GM21360 (cell line): ENCODE data around the gene CSKMT.
A peak's percentile ranks its signal among the peaks of the same experiment; 100 is the strongest.
"Not testable (repeated sequence)": the region's sequence is repeated elsewhere in the genome, so short reads cannot be mapped to it uniquely, and the experiment has no call there.

Experiments
- ATAC-seq: cut with Tn5 transposase; IDR thresholded peaks from one replicate; pipeline ENCODE4 v1.9.1; 2021; ENCODE audit warnings: mild to moderate bottlenecking, moderate library complexity; ENCODE audit not compliant: unreplicated experiment

Gene CSKMT

DNA sequence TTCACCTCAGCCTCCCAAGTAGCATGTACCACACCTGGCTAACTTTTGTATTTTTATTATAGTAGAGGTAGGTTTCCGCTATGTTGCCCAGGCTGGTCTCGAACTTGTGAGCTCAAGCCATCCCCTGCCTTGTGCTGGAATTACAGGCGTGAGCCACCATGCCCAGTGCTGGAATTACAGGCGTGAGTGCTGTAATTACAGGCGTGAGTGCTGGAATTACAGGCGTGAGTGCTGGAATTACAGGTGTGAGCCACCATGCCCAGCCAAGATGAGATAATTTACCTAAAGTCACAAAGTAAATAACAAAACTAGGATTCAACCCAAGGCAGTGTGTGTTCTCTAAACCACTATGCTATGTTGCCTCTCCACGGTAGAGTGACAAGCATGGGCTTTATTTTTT is 17.4 kb downstream of the CSKMT start:
- no peak for ATAC-seq

DNA sequence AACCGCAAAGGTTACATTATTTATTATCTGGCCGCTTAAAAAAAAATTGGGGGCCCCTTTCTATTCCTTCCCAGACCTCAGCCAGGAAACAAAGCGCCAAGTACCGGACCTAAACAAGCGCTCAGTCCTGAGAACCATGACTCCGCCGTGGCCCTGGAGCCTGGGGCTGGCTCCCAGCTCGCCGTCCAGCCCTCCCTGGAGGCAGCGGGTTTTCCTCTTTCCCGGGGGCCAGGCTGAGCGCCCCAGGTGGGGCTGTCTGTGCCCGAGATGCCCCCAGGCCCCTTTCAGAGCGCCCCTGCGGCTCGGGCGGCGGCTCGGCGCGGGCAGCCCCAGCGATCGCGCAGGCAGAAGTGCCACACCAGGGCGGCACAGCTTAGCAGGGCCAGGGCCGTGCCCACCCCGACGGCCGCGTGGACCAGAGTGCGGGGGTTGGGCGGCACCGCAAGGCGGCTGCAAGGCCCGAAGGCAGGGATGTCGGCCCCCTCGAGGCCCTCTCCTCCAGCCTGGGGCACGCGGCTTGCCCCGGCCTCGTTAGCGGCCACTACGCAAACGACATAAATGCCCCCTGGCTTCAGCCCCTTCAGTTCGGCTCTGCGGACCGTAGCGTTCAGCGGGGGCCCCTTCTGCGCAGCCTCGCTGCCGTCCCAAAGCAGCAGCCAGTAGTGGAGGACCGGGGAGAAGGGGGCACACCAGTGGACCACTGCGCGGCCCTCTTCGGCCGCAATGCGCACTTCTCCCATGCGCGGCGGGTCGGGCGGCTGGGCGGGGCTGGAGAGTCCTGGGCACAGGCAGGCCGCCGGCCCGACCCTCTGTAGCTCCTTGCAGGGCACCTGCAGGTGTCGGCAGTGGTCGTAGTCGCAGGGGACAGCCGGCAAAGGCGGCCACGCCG is 22.6 kb downstream of the CSKMT start:
- no peak for ATAC-seq

DNA sequence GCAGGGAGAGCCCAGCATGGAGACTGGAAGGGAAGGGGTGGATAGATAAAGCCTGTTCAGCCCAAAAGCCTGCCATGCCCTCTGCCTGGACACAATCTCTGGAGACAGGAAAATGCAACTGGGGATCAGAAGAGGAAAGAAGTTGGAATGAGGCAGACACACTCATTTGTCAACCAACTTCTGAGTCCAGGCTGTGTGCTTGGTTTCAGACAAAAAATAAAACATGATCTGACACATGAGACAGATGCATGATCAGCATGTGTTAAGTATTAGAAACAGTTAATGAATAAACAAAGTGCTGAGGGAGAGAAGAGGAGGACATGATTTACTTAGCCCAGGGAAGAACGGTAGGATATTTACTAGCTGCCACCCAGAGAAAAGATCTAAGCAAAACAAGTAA is 23.4 kb downstream of the CSKMT start:
- no peak for ATAC-seq

DNA sequence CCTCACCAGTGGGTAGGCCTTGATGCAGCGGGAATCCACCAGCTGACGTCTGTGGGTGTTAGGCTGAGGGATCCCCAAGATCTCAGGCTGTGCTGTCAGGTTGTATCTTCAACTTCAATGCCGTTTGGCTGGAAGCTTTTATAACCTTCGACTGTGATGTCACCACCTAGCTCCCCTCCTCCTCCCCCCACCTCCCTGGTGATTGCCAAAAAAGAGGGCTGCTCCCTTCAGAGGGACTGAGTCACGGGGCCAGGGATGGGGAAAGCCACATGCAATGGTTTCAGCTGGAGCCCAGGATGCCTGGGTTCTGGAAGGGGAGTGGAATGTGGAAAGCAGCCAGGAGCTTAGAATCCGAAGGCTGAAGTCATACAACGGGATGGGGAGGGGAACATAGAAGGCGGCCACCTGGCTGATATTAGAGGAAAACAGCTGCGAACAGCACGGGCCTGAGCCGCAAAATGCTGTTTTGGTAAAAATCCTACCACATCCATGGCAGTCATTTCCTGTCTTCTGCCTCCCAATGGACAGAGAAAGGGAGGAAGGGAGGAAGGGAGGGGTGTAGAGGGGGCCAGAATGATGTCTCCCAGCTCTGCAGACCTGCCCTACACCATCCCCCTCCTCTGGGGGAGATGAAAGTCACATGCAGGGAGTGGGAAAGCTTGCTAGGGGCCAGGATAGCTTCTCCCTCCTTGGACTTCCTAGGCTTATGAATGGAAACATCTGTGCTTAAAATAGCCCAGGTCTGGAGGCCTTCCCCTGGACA is 24.5 kb downstream of the CSKMT start, which contains the start of gene LRRN4CL:
TSS of gene LRRN4CL (minus strand) at position 110 of the 763 bp plus-strand sequence. CDS start 1,022 bp downstream, outside the sequence.
- ATAC-seq = no peak

DNA sequence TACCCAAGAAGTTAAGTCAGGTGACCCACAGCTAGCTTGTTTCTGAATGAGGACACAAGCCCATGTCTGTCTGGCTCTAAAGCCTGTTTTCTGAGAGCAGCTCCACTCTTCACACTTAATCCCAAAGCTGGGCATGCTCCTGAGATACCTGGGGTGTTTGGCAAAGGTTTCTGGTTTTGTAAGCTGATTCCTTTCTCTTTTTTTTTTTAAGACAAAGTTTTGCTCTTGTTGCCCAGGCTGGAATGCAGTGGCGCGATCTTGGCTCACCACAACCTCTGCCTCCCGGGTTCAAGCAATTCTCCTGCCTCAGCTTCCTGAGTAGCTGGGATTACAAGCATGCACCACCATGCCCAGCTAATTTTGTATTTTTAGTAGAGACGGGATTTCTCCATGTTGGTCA is 28.5 kb downstream of the CSKMT start:
- not testable (repeated sequence) for ATAC-seq

DNA sequence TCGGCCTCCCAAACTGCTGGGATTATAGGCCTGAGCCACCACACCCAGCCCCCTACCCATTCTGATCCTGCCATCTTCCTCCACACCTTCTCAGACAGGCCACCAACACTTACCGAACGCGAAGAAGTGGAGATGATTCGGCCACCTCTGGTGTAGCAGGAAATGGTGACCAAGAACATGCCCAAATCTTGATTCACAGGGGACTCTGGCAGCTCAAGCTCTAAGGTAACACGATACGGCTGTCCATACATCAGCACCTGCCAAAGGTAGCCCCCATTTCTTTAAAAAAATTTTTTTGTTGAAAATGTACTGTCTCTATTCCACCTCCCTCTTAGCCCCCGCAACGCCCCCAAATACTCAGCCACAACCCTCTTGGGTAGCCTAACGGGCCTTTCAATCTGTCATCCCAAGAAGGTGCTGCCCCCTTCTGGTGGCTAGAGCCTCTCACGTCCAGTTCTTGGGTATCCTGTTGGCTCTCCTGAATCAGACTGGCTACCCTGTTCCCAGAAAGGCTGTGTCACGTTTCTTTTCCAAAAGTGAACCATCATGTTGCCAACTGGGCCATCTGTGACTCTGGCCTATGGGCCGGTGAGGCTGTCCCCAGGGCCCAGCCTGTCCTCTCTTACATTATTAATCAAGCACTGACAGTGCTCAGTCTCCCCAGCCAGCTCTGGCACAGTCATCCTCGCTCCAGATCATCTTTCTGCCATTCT is 29.5 kb downstream of the CSKMT start:
- ATAC-seq = no peak

DNA sequence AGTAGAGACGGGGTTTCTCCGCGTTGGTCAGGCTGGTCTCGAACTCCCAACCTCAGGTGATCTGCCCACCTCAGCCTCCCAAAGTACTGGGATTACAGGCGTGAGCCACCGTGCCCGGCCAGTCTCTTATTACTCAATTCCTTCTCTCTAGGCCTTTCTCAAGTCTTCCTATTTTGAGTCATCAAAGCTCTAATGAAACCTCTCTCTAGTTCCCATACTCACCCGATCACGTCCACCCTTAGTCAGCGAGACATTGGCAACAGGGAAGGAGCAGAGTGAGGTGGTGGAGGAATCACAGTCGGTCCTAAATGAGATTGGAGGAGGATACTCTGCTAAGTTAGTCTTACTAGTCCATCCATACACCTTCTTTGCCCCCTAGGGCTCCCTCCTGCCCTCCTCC is 37.1 kb downstream of the CSKMT start:
- ATAC-seq = no peak

DNA sequence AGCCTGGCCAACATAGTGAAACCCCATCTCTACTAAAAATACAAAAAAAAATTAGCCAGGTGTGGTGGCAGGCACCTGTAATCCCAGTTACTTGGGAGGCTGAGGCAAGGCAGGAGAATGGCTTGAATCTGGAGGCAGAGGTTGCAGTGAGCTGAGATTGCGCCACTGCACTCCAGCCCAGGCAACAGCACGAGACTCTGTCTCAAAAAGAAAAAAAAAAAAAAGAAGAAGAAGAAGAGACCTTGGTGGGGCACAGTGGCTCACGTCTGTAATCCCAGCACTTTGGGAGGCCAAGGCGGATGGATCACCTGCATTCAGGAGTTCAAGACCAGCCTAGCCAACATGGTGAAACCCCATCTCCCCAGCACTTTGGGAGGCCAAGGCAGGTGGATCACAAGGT is 38.8 kb downstream of the CSKMT start:
- ATAC-seq = not testable (repeated sequence)

DNA sequence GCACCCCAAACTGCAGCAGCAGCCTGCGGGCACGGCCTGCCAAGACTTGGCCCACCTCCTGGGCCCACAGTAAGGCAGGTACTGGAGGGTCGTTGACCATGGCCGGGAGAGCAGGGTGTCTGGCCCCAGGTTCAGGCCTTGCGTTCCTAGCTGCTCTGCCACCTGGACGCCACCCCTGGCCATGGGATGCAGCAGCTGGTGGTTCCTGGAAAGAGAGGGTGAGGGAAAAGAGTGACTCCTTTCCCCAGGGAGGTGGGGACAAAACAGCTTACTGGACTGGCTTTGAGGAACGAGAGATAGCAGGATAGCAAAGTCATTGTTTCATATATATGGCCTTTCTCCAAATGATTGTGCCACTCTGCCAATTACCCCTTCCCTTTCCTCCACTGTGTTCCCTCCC is 40.3 kb downstream of the CSKMT start:
- no peak for ATAC-seq

DNA sequence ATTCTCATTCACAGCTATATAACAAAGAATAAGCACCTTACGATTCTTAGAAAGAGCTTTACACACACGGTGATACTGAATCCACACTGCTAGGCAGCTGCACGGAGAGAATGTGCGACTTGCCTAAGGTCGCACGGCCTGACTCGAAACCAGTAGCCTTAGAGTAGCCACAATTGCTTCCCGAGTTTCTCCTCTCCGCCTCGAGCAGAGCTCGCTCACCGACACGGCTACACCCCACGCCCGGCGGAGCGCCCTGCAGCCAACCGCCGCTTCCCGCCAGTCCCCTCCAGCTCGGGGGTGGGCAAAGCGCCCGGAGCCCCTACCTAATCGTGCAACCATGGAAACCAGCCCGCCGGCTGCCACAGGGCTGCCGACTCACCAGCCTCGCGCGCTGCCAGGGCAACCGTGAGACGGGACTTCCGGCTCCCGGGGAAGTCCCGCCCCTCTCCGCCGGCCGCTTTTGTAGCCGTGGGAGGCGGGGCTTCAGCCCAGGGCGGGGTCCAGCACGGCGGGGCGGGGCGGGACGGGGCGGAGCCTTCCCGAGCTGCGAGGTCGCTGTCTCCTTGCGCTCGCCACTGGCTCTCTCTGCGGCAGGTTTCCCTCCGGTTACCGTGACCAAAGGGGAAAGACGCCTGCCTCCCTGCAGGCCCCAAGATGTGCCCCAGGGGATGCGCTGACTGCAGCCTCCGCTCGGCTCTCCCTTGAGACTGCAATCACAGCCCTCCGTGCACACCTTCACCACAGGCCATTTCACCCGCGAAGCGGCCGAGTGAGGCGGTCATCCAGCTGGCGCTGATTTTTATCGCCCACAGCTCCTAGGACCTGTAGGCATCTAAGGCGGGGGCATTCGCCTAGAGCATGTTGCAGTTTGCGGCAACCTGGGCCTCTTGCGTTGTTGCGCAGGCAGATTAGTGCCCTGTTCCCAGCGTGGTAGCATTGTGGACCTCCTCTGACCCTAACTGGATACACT is 41.1 kb downstream of the CSKMT start:
- ATAC-seq = peak; percentile 64

DNA sequence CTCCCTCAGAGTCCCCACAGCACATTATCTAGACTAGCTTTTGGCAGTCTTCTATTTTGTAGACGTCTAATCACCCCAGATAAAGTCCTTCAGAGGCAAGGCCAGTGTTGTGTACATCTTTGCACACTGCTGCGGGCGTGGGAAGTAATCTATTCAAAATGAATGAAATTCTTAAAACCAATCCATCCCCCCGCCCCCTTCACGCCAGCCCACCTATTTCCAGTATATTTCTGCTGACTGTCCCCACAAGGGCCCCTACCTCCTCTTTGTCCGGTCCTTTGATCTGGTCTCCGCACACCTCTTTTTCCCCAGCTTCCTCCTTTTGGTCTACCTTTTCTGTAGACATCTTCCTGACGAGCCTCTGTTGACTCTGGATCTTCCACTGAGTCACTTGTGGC is 41.7 kb downstream of the CSKMT start:
- no peak for ATAC-seq

DNA sequence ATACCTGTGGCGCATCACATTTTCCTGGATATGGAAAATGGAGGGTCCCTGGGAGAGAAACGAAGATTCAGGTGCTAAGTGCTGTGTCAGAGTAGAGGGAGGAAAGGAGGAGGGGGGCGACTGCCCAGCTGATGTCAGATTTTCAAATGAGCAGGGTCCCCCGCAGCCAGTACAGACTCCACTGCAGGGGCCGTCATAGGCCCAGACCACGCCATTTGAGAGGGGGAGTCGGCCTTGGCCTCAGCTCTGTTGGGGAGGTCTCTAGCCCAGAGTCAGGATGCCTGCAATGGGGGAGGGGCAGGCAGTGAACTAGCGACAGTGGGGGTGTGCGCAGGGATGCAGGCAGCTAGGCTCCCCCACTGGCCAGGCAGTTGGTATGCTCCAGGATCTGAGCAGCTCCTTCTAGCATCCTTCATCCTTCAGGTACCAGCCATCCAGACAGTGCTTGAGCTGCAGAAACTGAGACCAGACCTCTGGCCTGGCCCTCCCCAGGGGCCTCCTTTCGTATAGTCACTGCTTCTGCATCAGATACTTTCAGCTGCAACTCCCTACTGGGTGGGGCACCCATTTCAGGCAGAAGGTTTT is 42.3 kb downstream of the CSKMT start, which contains the start of the genes BSCL2 and GNG3:
TSS of gene BSCL2 (minus strand) at position 148 of the 585 bp plus-strand sequence. CDS start 229 bp downstream, outside the sequence.
TSS of gene GNG3 (plus strand) at position 400 of the 585 bp plus-strand sequence. CDS start 620 bp downstream, outside the sequence.
- no peak for ATAC-seq

DNA sequence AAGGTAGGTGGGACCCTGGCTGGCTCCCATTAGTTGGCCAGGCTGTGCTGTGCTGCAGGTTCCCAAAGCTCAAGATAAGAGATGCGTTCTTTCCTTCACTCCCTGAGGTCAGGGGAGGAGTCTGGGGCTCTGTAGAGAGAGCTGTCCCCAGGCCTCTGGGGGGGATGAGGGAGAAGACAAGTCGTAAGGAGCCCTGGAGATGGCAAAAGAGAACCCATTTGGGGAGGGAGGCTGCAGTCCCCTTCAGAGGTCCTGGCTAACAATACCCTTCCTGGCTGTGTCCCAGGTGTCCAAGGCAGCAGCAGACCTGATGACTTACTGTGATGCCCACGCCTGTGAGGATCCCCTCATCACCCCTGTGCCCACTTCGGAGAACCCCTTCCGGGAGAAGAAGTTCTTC is 43.3 kb downstream of the CSKMT start:
- ATAC-seq = no peak

DNA sequence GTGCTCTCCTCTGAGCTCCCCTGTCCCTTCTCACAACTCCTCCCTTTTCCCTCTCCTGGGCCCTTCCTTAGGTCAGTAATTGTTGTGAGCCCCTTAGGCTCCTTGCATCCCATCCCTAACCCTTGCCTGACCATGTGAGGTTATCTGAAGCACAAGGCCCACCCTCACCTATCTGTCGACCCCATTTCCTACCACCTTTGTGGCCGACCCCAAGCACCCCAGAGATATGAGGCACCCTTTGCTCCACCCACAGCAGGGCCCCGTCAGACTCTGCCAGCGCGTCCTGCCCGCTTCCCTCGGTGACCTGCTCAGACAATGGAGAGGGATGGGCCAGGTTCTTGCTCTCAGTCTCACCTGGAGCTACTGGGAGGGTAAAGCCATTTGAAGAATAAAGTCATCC is 43.7 kb downstream of the CSKMT start:
- no peak for ATAC-seq

DNA sequence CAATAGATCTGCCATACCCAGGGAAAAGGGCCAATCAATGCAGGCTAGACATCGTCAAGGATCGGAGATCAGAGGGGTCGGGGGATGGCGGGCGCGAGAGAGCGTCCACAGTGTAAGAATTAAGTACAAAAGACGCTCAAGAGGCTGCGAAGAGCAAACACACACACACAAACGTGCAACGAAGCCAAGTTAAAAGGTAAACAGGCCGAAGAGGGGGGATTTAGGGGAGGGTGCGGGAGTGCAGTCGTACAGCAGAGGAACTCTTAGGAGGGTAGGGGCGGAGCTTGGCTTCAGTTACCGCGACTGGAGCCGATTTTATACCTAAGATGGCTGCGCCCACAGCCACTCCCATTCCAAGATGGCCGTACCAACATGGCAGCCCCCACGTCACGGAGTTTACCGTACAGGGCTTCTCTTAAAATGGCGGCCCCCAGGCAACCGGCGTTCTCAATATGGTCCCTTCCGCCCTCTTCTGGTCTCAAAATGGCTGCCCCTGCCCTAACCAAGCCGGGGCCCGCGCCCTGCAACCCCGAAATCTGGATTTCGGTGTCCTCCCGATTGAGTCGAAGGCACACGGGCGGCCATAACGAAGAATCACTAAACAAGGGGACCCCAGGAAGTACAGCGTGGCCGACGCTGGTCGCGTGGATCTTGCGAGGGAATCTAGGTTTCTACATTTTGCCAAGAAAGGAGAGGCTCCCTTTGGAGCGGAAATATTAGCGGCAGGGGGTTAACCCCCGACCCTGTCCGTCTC is 44.3 kb downstream of the CSKMT start:
- ATAC-seq = peak; percentile 54

DNA sequence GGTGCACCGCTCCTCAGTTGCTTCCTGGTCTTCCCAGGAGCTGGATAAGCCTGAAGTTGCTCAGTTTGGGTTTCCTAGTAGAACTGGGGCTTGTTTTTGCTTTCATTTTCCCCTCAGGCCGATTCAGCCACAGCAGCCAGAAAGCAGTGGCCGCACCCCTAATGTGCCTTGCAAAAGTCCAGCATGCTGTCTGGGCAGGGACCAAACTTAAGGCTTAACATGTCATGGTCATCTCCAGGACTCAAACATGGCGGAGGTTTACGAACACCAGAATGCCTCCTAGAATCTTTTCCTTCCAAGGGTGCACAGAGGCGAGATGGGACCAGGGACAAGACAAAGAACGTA is 44.9 kb downstream of the CSKMT start:
- ATAC-seq = peak; percentile 2

DNA sequence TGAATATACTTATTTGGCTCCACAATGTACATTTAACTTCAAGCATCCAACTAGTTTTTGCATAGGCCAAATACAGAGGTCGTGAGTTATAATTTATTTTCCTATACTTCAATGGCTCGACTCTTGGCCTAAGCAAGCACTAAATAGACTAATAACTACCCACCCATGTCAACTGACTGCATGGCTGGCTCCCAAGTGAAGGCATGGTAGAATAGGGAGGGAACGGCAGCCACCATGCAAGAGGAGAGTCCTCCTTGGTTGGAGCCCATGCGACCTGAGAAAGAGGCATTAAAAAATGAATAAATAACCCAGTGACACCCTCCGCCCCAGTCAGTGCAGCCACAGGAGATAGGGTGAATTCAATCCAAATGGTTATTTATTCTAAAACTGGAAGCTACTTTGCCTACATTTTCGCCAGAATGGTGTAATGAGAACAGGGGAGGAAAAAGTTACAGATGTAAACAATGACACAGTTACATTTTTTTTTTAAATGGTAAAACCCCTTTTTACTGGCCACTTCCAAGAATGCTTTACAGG is 47.2 kb downstream of the CSKMT start:
- no peak for ATAC-seq

DNA sequence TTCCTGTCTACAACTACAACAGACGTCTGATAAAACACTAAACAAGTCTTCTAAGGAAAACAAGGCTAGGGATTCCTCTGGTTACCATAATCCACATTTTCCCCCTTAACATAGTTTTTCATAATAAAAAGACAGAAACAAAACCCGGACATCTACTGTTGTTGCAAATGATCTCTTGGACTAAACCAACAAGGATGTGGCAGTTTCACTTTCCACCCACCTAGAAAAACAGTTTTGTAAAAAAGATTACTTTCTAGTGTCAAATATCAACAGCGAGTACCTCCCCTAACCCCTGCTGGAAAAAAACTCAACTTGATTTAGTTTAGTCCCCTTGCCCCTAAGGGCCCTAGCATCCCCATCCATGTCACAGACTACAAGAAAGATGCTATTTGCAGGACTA is 47.7 kb downstream of the CSKMT start:
- ATAC-seq = no peak

DNA sequence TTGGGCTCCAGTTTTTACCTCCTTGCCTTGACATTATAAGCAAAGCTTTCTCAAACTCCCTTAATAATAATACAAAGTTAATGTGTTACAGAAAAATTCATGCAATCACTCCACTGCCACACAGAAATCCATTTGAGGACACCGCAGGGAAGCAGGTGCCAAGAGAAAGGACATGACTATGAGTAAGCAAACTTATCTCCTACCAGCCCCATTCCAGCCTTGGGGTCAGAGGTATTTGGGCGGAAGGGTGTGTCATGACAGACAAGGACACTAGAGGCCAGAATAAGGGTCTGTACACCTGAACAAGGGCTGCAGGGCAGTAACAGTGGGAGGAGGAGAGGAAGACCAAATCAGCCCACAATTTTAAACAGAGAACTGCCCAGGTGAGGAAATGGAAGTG is 48.2 kb downstream of the CSKMT start:
- ATAC-seq = no peak
